H9 (cell line): ENCODE data around the gene IFNA7. TPM values are rescaled to one million over a fixed set of nuclear protein-coding genes. Genes with fewer than 3 reads are reported as not detected.
"Not testable (repeated sequence)": the region's sequence is repeated elsewhere in the genome, so short reads cannot be mapped to it uniquely, and the experiment has no call there.

Source experiments
- DNase-seq: peaks from one replicate; pipeline ENCODE4 v3.0.0-alpha.2; 2017
- H2AFZ ChIP-seq: one replicate; pipeline ENCODE4 v1.6.1; 2013; ENCODE audit warnings: mild to moderate bottlenecking, low read length, control low read depth, moderate library complexity
- H2AK5ac ChIP-seq: 2 replicates; pipeline ENCODE4 v1.6.1; 2013; ENCODE audit warnings: low read length, control low read depth, mixed read lengths; ENCODE audit not compliant: insufficient read length
- H2BK120ac ChIP-seq: one replicate; pipeline ENCODE4 v1.6.1; 2013; ENCODE audit warnings: low read depth, mild to moderate bottlenecking, low read length, control low read depth, inconsistent platforms; ENCODE audit not compliant: poor library complexity, severe bottlenecking
- H2BK12ac ChIP-seq: 2 replicates; pipeline ENCODE4 v1.6.1; 2013; ENCODE audit warnings: low read length, control low read depth, mixed read lengths, low read depth; ENCODE audit not compliant: insufficient read length
- H2BK15ac ChIP-seq: 2 replicates; pipeline ENCODE4 v1.6.1; 2013; ENCODE audit warnings: low read depth, low read length, control low read depth
- H2BK20ac ChIP-seq: one replicate; pipeline ENCODE4 v1.6.1; 2013; ENCODE audit warnings: low read depth, mild to moderate bottlenecking, low read length, control low read depth, inconsistent platforms; ENCODE audit not compliant: poor library complexity, severe bottlenecking
- H2BK5ac ChIP-seq: 2 replicates; pipeline ENCODE4 v1.6.1; 2013; ENCODE audit warnings: low read length, control low read depth, mixed read lengths; ENCODE audit not compliant: insufficient read length
- H3K14ac ChIP-seq: 2 replicates; pipeline ENCODE4 v1.6.1; 2013; ENCODE audit warnings: low read length, control low read depth; ENCODE audit not compliant: insufficient read depth
- H3K18ac ChIP-seq: 2 replicates; pipeline ENCODE4 v1.6.1; 2013; ENCODE audit warnings: low read depth, mild to moderate bottlenecking, mixed read lengths, low read length, control low read depth; ENCODE audit not compliant: insufficient read length
- H3K23ac ChIP-seq: 2 replicates; pipeline ENCODE4 v1.6.1; 2013; ENCODE audit warnings: low read length, control low read depth, mixed read lengths, low read depth; ENCODE audit not compliant: insufficient read length
- H3K23me2 ChIP-seq: 2 replicates; pipeline ENCODE4 v1.6.1; 2013; ENCODE audit warnings: low read depth, mild to moderate bottlenecking, mixed read lengths, low read length, control low read depth; ENCODE audit not compliant: insufficient read length, poor library complexity, severe bottlenecking
- H3K27ac ChIP-seq: 2 replicates; pipeline ENCODE4 v1.5.1; 2013; ENCODE audit warnings: low read length, control low read depth, mixed read lengths, low read depth; ENCODE audit not compliant: insufficient read length
- H3K27me3 ChIP-seq: 2 replicates; pipeline ENCODE4 v1.6.1; 2013; ENCODE audit warnings: low read length, control low read depth, inconsistent platforms; ENCODE audit not compliant: insufficient read depth
- H3K4ac ChIP-seq: 2 replicates; pipeline ENCODE4 v1.6.1; 2013; ENCODE audit warnings: low read depth, mild to moderate bottlenecking, control low read depth, inconsistent platforms, low read length, moderate library complexity
- H3K4me1 ChIP-seq: 2 replicates; pipeline ENCODE4 v1.6.1; 2013; ENCODE audit warnings: low read length, control low read depth, inconsistent platforms; ENCODE audit not compliant: insufficient read depth
- H3K4me2 ChIP-seq: 2 replicates; pipeline ENCODE4 v1.6.1; 2013; ENCODE audit warnings: low read length, control low read depth, mixed read lengths; ENCODE audit not compliant: insufficient read length, insufficient read depth
- H3K56ac ChIP-seq: 2 replicates; pipeline ENCODE4 v1.6.1; 2013; ENCODE audit warnings: low read depth, mild to moderate bottlenecking, mixed read lengths, low read length, control low read depth; ENCODE audit not compliant: insufficient read length
- H3K79me1 ChIP-seq: 2 replicates; pipeline ENCODE4 v1.6.1; 2013; ENCODE audit warnings: low read depth, mild to moderate bottlenecking, moderate library complexity, low read length, control low read depth, inconsistent platforms; ENCODE audit not compliant: insufficient read depth, poor library complexity, severe bottlenecking
- H3K79me2 ChIP-seq: 2 replicates; pipeline ENCODE4 v1.6.1; 2013; ENCODE audit warnings: low read length, control low read depth, inconsistent platforms; ENCODE audit not compliant: insufficient read depth
- H3K9ac ChIP-seq: 2 replicates; pipeline ENCODE4 v1.6.1; 2013; ENCODE audit warnings: low read length, control low read depth, mixed read lengths; ENCODE audit not compliant: insufficient read length; ENCODE audit errors: extremely low read depth
- H3K9me3 ChIP-seq: one replicate; pipeline ENCODE4 v1.6.1; 2013; ENCODE audit warnings: low read depth, low read length, inconsistent platforms; ENCODE audit not compliant: control insufficient read depth
- H3T11ph ChIP-seq: one replicate; pipeline ENCODE4 v1.6.1; 2013; ENCODE audit warnings: mild to moderate bottlenecking, low read length, control low read depth, inconsistent platforms
- H4K20me1 ChIP-seq: one replicate; pipeline ENCODE4 v1.6.1; 2013; ENCODE audit not compliant: control insufficient read depth, insufficient read length, insufficient read depth
- H4K5ac ChIP-seq: 2 replicates; pipeline ENCODE4 v1.6.1; 2013; ENCODE audit warnings: low read depth, mild to moderate bottlenecking, mixed read lengths, low read length, control low read depth; ENCODE audit not compliant: insufficient read length
- H4K8ac ChIP-seq: replicated peaks from 2 replicates; pipeline ENCODE4 v1.6.1; 2013; ENCODE audit warnings: low read length, control low read depth, mixed read lengths, low read depth; ENCODE audit not compliant: insufficient read length
- H4K91ac ChIP-seq: 2 replicates; pipeline ENCODE4 v1.6.1; 2013; ENCODE audit warnings: low read depth, mild to moderate bottlenecking, moderate library complexity, mixed read lengths, low read length, control low read depth; ENCODE audit not compliant: insufficient read length
- H3K27ac Mint-ChIP-seq, 3 experiments: 2 replicates in 2 of 3; 3 replicates in 1 of 3; pipeline ENCODE4 v1.8.0; 2020 to 2021; ENCODE audit warnings: mixed read lengths in 3 of 3, mild to moderate bottlenecking in 1 of 3, moderate library complexity in 1 of 3
- H3K27me3 Mint-ChIP-seq: 2 replicates; pipeline ENCODE4 v1.8.0; 2021; ENCODE audit warnings: low read depth, mild to moderate bottlenecking, moderate library complexity, mixed read lengths
- H3K36me3 Mint-ChIP-seq, 3 experiments: 2 replicates in 2 of 3; 3 replicates in 1 of 3; pipeline ENCODE4 v1.8.0; 2020 to 2021; ENCODE audit warnings: low read depth in 3 of 3, mixed read lengths in 3 of 3; ENCODE audit not compliant: insufficient read depth in 1 of 3
- H3K4me1 Mint-ChIP-seq, 2 experiments: 2 replicates each; pipeline ENCODE4 v1.8.0; 2020; ENCODE audit warnings: mixed read lengths in 2 of 2
- H3K4me3 Mint-ChIP-seq, 2 experiments: 2 replicates in 1 of 2; 3 replicates in 1 of 2; pipeline ENCODE4 v1.8.0; 2020 to 2021; ENCODE audit warnings: mild to moderate bottlenecking in 2 of 2, mixed read lengths in 2 of 2, moderate library complexity in 1 of 2
- H3K9me3 Mint-ChIP-seq, 2 experiments: 2 replicates in 1 of 2; 3 replicates in 1 of 2; pipeline ENCODE4 v1.8.0; 2020; ENCODE audit warnings: mild to moderate bottlenecking in 2 of 2, mixed read lengths in 2 of 2, moderate library complexity in 1 of 2
- CTCF ChIP-seq: fragments of 200-600 bp; sonication (generic); conservative IDR thresholded peaks from 3 replicates; pipeline ENCODE4 v1.8.0; 2021; ENCODE audit warnings: antibody characterized with exemption, mild to moderate bottlenecking
- WGBS: extraction: QIAGEN DNeasy Blood & Tissue Kit; methylation state at CpG from one replicate; pipeline ENCODE4 v1.1.7; 2013; ENCODE audit warnings: missing lambda C conversion rate, low lambda C conversion rate, mixed read lengths; ENCODE audit not compliant: insufficient read length; ENCODE audit errors: extremely low coverage; 5-methylcytosine and 5-hydroxymethylcytosine counted together
- total RNA-seq: library from RNA; stranded (reverse); gene quantifications from 2 replicates; pipeline ENCODE4 v1.2.1, GENCODE V29; 2021

Gene IFNA7
- total RNA-seq, 1 experiment from 2014 or later: not detected

- no peak within 1 kb of the TSS for H2BK5ac ChIP-seq
- Mint-ChIP-seq H3K4me3 (no peak within 1 kb of the TSS), H3K9me3 (no peaks in the 10 kb centered on the region), H3K36me3 (no peaks in the 10 kb centered on the region), H3K27me3 (peaks cover 33% of the 10 kb centered on the region), H3K27ac (no peak within 1 kb of the TSS), H3K4me1 (no peaks in the 10 kb centered on the region; a peak in 1 of 4 replicates)
- no peak for DNase-seq
- WGBS: no CpG with 5 or more reads among the region's 2 CpGs
- H3K4me1 ChIP-seq: no peaks in the 10 kb centered on the region
- H3K9me3 ChIP-seq: no peaks in the 10 kb centered on the region
- H3K4me2 ChIP-seq: no peak within 1 kb of the TSS
- no peak within 1 kb of the TSS for H2BK20ac ChIP-seq
- H3K27me3 ChIP-seq: no peaks in the 10 kb centered on the region
- H3K9ac ChIP-seq: no peak within 1 kb of the TSS
- no peak within 1 kb of the TSS for H4K91ac ChIP-seq
- H2AK5ac ChIP-seq: no peak within 1 kb of the TSS
- H3K27ac ChIP-seq: no peak within 1 kb of the TSS
- no peak within 1 kb of the TSS for H3T11ph ChIP-seq
- no peak within 1 kb of the TSS for H3K56ac ChIP-seq
- H3K79me2 ChIP-seq: no peaks in the 10 kb centered on the region
- H3K18ac ChIP-seq: no peak within 1 kb of the TSS
- H2BK12ac ChIP-seq: no peak within 1 kb of the TSS
- no peak within 1 kb of the TSS for H4K5ac ChIP-seq
- no peak within 1 kb of the TSS for H2BK120ac ChIP-seq
- H2AFZ ChIP-seq: no peak within 1 kb of the TSS
- H4K20me1 ChIP-seq: no peaks in the 10 kb centered on the region
- no peak within 1 kb of the TSS for H3K23ac ChIP-seq
- H3K79me1 ChIP-seq: no peaks in the 10 kb centered on the region
- H3K4ac ChIP-seq: no peak within 1 kb of the TSS
- no peak within 1 kb of the TSS for H4K8ac ChIP-seq
- no peak within 1 kb of the TSS for H2BK15ac ChIP-seq
- H3K23me2 ChIP-seq: no peaks in the 10 kb centered on the region
- H3K14ac ChIP-seq: no peak within 1 kb of the TSS
- TF ChIP-seq CTCF: no peak
Observed at GRCh38 chr9:21239911-21240310, 37.9 kb upstream of the IFNA7 start, which contains the start of gene IFNA14. TSS of gene IFNA14 (minus strand) at chr9:21240005. CDS start at chr9:21239935, 70 bp downstream.

- WGBS: no CpG with 5 or more reads among the region's 1 CpG
- H3K4me2 ChIP-seq: not testable (repeated sequence)
Observed at GRCh38 chr9:21236360-21236714, 34.3 kb upstream of the IFNA7 start.

More at GRCh38 chr9:21236360-21236714, 34.3 kb upstream of the IFNA7 start:
- not testable (repeated sequence) for H3K9ac ChIP-seq, H3K79me1 ChIP-seq, H4K5ac ChIP-seq, H2AFZ ChIP-seq, H3K27ac Mint-ChIP-seq, H2BK120ac ChIP-seq, H4K8ac ChIP-seq, H3K36me3 Mint-ChIP-seq, H3K79me2 ChIP-seq, H3K27ac ChIP-seq, H2BK12ac ChIP-seq, H3K4ac ChIP-seq, H3K56ac ChIP-seq, H3K27me3 ChIP-seq, H3K23me2 ChIP-seq, H3K14ac ChIP-seq, H2BK5ac ChIP-seq, H2BK20ac ChIP-seq, H3K4me1 ChIP-seq, H3K23ac ChIP-seq, H2BK15ac ChIP-seq, H3K4me3 Mint-ChIP-seq, H4K91ac ChIP-seq, H3K9me3 Mint-ChIP-seq, DNase-seq, H3K9me3 ChIP-seq, H3T11ph ChIP-seq, H2AK5ac ChIP-seq, H4K20me1 ChIP-seq, H3K4me1 Mint-ChIP-seq, H3K18ac ChIP-seq
- peaks cover 24% of the 10 kb centered on the region for H3K27me3 Mint-ChIP-seq
